Activated T-cell treated with anti-CD3 and anti-CD28 coated beads for 1 hour (primary cell): ENCODE data around the gene NECTIN2.
"Not testable (repeated sequence)": the region's sequence is repeated elsewhere in the genome, so short reads cannot be mapped to it uniquely, and the experiment has no call there.

Source experiments
- DNase-seq: peaks from one replicate; pipeline ENCODE4 v3.0.0-alpha.2; 2020; ENCODE audit warnings: low read depth

Gene NECTIN2

GRCh38 chr19:44908836-44909261 lies 62.8 kb downstream of the NECTIN2 start:
- DNase-seq, result no peak

DNA sequence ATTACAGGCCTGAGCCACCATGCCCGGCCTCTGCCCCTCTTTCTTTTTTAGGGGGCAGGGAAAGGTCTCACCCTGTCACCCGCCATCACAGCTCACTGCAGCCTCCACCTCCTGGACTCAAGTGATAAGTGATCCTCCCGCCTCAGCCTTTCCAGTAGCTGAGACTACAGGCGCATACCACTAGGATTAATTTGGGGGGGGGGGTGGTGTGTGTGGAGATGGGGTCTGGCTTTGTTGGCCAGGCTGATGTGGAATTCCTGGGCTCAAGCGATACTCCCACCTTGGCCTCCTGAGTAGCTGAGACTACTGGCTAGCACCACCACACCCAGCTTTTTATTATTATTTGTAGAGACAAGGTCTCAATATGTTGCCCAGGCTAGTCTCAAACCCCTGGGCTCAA lies 63.7 kb downstream of the NECTIN2 start:
- no peak for DNase-seq

DNA sequence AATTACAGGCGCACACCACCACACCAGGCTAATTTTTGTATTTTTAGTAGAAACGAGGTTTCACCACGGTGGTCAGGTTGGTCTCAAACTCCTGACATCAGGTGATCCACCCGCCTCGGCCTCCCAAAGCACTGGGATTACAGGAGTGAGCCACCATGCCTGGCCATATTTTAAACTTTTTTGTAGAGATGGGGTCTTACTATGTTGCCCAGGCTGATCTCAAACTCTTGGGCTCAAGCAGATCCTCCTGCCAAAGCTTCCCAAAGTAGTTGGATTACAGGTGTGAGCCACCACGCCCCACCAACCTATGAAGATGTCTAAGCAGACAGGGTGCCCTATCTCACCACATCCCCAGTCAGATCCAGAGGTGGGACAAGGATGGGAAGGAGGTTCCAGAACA lies 65.8 kb downstream of the NECTIN2 start:
- DNase-seq, result not testable (repeated sequence)

DNA sequence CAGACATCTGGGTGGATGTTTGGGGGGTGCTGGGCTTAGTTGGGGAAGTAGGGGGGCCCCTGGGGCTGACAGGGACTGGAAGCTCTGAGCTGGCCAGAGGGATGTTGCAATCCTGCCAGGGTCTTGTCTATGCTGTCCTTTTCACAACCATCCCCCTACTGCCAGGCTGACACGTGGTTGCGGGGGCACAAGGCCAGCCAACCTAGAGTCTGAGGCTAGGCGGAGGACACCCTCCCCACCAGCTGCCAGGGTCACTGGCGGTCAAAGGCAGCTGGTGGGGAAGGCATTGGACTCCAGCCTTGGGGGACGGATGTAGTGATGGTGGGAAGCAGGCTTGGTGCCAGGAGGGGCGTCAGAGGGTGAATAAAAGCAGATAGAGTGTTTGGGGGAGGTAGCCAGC lies 66.8 kb downstream of the NECTIN2 start:
- no peak for DNase-seq

DNA sequence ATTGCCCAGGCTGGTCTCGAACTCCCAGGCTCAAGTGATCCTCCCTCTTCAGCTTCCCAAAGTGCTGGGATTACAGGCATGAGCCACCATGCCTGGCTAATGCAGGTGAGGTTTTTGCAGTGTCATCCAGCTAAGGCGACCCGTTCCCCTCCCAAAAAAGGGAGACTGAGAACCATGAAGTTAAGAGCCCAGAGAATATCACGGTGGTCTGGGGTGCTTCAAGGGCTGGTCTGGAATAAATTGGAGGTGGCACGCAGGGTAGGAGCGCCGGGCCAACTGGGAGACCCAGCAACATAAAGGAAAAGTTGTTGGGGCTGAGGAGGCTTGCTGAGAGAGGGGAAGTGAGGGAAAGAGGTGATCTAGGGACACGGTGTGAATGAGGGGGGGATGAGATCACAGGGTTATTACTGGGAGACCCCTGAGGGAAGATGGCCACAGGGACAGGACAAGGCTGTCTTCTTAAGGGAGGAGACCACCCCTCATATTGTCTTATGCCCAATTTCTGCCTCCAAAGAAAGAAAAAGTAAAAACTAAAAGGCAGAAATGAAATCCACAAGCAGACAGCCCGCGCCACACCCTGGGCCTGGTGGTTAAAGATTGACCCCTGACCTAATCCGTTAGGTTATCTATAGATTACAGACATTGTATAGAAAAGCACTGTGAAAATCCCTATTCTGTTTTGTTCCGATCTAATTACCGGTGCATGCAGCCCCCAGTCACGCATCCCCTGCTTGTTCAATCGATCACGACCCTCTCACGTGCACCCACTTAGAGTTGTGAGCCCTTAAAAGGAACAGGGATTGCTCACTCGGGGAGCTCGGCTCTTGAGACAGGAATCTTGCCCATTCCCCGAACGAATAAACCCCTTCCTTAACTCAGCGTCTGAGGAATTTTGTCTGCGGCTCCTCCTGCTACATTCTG lies 67.7 kb downstream of the NECTIN2 start:
- DNase-seq, result not testable (repeated sequence)

DNA sequence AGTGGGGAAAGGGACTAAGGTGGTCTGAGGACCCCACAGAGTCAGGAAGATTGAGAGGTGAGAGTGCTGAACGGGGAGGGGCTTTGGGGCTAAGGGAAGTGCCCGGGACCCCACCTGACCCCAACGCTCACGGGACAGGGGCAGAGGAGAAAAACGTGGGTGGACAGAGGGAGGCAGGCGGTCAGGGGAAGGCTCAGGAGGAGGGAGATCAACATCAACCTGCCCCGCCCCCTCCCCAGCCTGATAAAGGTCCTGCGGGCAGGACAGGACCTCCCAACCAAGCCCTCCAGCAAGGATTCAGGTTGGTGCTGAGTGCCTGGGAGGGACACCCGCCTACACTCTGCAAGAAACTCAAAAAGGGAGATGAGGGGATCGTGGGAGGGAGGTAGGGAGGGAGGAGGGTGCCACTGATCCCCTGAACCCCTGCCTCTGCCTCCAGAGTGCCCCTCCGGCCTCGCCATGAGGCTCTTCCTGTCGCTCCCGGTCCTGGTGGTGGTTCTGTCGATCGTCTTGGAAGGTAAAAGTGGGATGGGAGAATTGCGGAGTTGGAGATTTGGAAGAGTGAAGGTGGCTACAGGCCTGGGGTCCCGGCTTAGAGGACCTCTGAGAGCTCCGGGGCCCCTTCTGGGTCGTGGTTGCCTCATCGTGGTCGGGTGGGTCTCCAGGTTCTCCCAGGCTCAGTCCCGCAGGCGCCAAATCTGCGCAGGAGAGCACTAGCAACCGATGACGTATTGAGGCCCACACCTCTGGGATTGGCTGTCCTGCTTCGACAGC lies 68.5 kb downstream of the NECTIN2 start, which contains the start of gene APOC1:
APOC1 (plus strand) TSS at position 176 of the 774 bp plus-strand sequence; CDS start at position 460, 284 bp downstream.
- peak; percentile 55 for DNase-seq

- no peak for DNase-seq
These were observed 78.2 kb downstream of the NECTIN2 start for GRCh38 chr19:44924243-44924725.

- no peak for DNase-seq
These were observed 79.2 kb downstream of the NECTIN2 start for GRCh38 chr19:44925114-44925891.

DNA sequence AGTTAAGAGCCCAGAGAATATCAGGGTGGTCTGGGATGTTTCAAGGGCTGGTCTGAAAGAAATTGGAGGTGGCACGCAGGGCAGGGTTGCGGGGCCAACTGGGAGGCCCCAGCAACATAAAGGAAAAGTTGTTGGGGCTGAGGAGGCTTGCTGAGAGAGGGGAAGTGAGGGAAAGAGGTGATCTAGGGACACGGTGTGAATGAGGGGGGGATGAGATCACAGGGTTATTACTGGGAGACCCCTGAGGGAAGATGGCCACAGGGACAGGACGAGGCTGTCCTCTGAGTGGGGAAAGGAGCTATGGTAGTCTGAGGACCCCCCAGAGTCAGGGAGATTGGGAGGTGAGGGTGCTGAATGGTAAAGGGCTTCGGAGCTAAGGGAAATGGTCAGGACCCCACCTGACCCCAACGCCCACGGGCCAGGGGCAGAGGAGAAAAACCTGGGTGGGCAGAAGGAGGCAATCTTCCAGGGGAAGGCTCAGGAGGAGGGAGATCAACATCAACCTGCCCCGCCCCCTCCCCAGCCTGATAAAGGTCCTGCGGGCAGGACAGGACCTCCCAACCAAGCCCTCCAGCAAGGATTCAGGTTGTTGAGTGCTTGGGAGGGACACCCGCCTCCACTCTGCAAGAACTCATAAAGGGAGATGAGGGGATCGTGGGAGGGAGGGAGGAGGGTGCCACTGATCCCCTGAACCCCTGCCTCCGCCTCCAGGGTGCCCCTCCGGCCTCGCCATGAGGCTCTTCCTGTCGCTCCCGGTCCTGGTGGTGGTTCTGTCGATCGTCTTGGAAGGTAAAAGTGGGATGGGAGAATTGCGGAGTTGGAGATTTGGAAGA lies 80.4 kb downstream of the NECTIN2 start:
- not testable (repeated sequence) for DNase-seq

DNA sequence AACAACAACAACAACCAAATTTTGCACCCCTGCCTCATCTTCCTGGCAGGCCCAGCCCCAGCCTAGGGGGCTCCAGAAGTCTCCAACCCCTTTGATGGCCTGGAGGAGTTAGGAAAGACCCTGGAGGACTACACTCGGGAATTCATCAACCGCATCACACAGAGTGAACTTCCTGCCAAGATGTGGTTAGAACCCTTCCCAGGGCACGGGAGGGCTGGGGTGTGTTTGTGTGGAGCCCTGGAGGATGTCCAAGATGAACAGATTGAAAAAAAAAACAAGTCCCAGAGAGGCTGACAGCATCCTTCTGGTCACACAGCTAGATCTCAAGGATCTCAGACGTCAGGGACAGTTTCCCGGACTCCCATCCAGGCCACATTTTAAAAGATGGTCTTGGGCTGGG lies 81.6 kb downstream of the NECTIN2 start:
- no peak for DNase-seq

DNA sequence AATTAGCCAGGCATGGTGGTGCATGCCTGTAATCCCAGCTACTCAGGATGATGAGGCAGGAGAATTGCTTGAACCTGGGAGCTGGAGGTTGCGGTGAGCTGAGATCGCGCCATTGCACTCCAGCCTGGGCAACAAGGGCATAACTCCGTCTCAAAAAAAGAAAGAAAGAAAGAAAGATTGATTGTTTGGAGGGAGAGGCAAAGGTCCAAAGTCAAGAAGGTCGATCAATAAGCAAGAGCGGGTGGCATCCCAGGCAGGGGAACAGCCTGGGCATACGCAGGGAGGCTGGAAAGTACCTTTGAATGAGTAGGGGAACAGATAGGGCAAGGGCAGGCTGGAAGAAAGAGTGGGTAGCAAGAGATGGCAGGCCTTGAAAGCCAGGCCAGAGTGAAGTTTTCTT lies 84.0 kb downstream of the NECTIN2 start:
- DNase-seq, result no peak

DNA sequence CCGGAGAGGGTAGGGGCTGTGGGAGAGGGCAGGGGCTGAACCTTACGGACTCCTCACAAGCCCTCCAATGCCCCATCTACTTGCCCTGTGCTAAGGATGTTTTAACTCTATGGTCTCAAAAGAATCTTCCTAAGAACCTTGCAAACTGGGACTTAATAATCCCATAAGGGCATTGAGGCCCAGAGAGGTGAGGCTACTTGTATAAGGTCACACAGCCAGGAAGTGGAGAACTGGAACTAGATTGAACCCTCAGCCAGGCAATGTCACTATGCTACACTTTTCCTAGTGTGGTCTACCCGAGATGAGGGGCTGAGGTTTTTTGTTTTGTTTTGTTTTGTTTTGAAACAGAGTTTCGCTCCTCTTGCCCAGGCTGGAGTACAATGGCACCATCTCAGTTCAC lies 85.4 kb downstream of the NECTIN2 start:
- DNase-seq, result no peak
